H1 (cell line): Measurements from ENCODE around the gene ARID3B. TPM values are rescaled to one million over a fixed set of nuclear protein-coding genes. Genes with fewer than 3 reads are reported as not detected.

ENCODE experiments used
- CTCF ChIA-PET: fragments of 300-600 bp; sonication (Branson Sonifier 250); formaldehyde crosslinking; loops from one replicate; lab custom pipeline; 2021; ENCODE audit not compliant: partially characterized antibody; lab: Charles Lee
- POLR2A ChIA-PET: fragments of 300-600 bp; sonication (Branson Sonifier 250); formaldehyde crosslinking; loops from one replicate; lab custom pipeline; 2021; ENCODE audit warnings: inconsistent platforms; ENCODE audit not compliant: partially characterized antibody; lab: Charles Lee
- DNase-seq, 2 experiments: peaks; one replicate each; pipeline versions ENCODE4 v3.0.0 to v3.0.0-alpha.2; 2010 to 2022; ENCODE audit warnings: low spot score in 2 of 2, low read depth in 1 of 2, mixed read lengths in 1 of 2
- FAIRE-seq: peaks from 2 replicates; lab custom pipeline; 2011; peaks lifted over from hg19 to GRCh38; lab: Jason Lieb, UNC
- H2AFZ ChIP-seq: 2 replicates; pipeline ENCODE4 v1.8.1; 2012; ENCODE audit warnings: low read length, inconsistent platforms
- H2AK5ac ChIP-seq: 2 replicates; pipeline ENCODE4 v1.6.1; 2013; ENCODE audit warnings: low read depth, low read length
- H2BK120ac ChIP-seq: replicated peaks from 2 replicates; pipeline ENCODE3; 2013; ENCODE audit warnings: low read depth, low read length, inconsistent platforms
- H2BK12ac ChIP-seq: 2 replicates; pipeline ENCODE4 v1.6.1; 2013; ENCODE audit warnings: low read depth, low read length
- H2BK15ac ChIP-seq: 2 replicates; pipeline ENCODE4 v1.6.1; 2013; ENCODE audit warnings: low read length
- H2BK20ac ChIP-seq: 2 replicates; pipeline ENCODE4 v1.6.1; 2013; ENCODE audit warnings: low read length
- H2BK5ac ChIP-seq: 2 replicates; pipeline ENCODE4 v1.6.1; 2013; ENCODE audit warnings: low read depth, low read length
- H3K14ac ChIP-seq: 2 replicates; pipeline ENCODE4 v1.6.1; 2013; ENCODE audit warnings: inconsistent platforms; ENCODE audit not compliant: insufficient read length
- H3K18ac ChIP-seq: 2 replicates; pipeline ENCODE4 v1.6.1; 2013; ENCODE audit warnings: low read length; ENCODE audit errors: extremely low read depth
- H3K23ac ChIP-seq: 2 replicates; pipeline ENCODE4 v1.6.1; 2013; ENCODE audit warnings: inconsistent platforms; ENCODE audit not compliant: insufficient read length
- H3K23me2 ChIP-seq: 2 replicates; pipeline ENCODE4 v1.6.1; 2013; ENCODE audit warnings: low read depth, low read length
- H3K27ac ChIP-seq: 2 replicates; pipeline ENCODE4 v1.6.1; 2011; ENCODE audit warnings: low read depth, low read length, inconsistent platforms
- H3K27me3 ChIP-seq, 4 experiments: replicated peaks in 1 of 4; 1 replicate in 1 of 4; 2 replicates in 3 of 4; pipeline versions ENCODE4 v1.6.1 to v1.8.1; 2011 to 2013; ENCODE audit warnings: low read length in 3 of 4, mild to moderate bottlenecking in 3 of 4, inconsistent platforms in 2 of 4, mixed read lengths in 2 of 4, moderate library complexity in 1 of 4; ENCODE audit not compliant: control insufficient read depth in 3 of 4, insufficient read depth in 3 of 4; ENCODE audit errors: extremely low read depth in 1 of 4
- H3K36me3 ChIP-seq, 4 experiments: 2 replicates each; pipeline versions ENCODE4 v1.6.1 to v1.8.1; 2011 to 2013; ENCODE audit warnings: mild to moderate bottlenecking in 4 of 4, low read length in 3 of 4, moderate library complexity in 2 of 4, control low read depth in 1 of 4, inconsistent platforms in 1 of 4; ENCODE audit not compliant: insufficient read depth in 4 of 4, control insufficient read depth in 2 of 4
- H3K4ac ChIP-seq: replicated peaks from 2 replicates; pipeline ENCODE3; 2013; ENCODE audit warnings: low read length, low read depth, mixed read lengths, inconsistent platforms; ENCODE audit not compliant: insufficient read length
- H3K4me1 ChIP-seq, 4 experiments: replicated peaks in 1 of 4; 1 replicate in 1 of 4; 2 replicates in 3 of 4; pipeline versions ENCODE4 v1.6.1 to v1.8.1; 2011 to 2013; ENCODE audit warnings: low read length in 3 of 4, inconsistent platforms in 2 of 4, mixed read lengths in 1 of 4; ENCODE audit not compliant: insufficient read depth in 4 of 4, control insufficient read depth in 3 of 4
- H3K4me2 ChIP-seq, 2 experiments: 2 replicates each; pipeline versions ENCODE4 v1.6.1 to v1.8.1; 2011 to 2013; ENCODE audit warnings: low read depth in 2 of 2, low read length in 2 of 2, control low read depth in 1 of 2, inconsistent platforms in 1 of 2, mild to moderate bottlenecking in 1 of 2; ENCODE audit not compliant: insufficient read depth in 1 of 2
- H3K4me3 ChIP-seq, 4 experiments: fragments of 200-600, 300-600 bp in 1 of 4; sonication (generic), shearing (Covaris generic), sonication (Bioruptor Twin) in 1 of 4; 2 replicates each; pipeline versions ENCODE4 v1.5.1 to v1.8.1; 2011 to 2016; ENCODE audit warnings: low read length in 4 of 4, low read depth in 3 of 4, control low read depth in 2 of 4, inconsistent platforms in 2 of 4, mild to moderate bottlenecking in 2 of 4, mixed read lengths in 1 of 4, moderate library complexity in 1 of 4; ENCODE audit not compliant: insufficient read depth in 2 of 4; ENCODE audit errors: extremely low read depth in 1 of 4
- H3K56ac ChIP-seq: replicated peaks from 2 replicates; pipeline ENCODE3; 2013; ENCODE audit warnings: low read depth, mild to moderate bottlenecking, mixed read lengths, low read length, inconsistent platforms; ENCODE audit not compliant: insufficient read length
- H3K79me1 ChIP-seq: 2 replicates; pipeline ENCODE4 v1.6.1; 2013; ENCODE audit warnings: low read depth, low read length, control low read depth
- H3K79me2 ChIP-seq, 2 experiments: 2 replicates each; pipeline versions ENCODE4 v1.6.1 to v1.8.1; 2012 to 2013; ENCODE audit warnings: low read length in 2 of 2, mild to moderate bottlenecking in 2 of 2, inconsistent platforms in 1 of 2; ENCODE audit not compliant: insufficient read depth in 2 of 2, control insufficient read depth in 1 of 2
- H3K9ac ChIP-seq, 4 experiments: replicated peaks in 1 of 4; 1 replicate in 1 of 4; 2 replicates in 3 of 4; pipeline versions ENCODE4 v1.6.1 to v1.8.1; 2011 to 2013; ENCODE audit warnings: low read depth in 3 of 4, low read length in 3 of 4, control low read depth in 2 of 4, mild to moderate bottlenecking in 2 of 4, moderate library complexity in 2 of 4, inconsistent platforms in 1 of 4; ENCODE audit errors: extremely low read depth in 1 of 4
- H3K9me3 ChIP-seq, 2 experiments: 2 replicates each; pipeline versions ENCODE4 v1.6.1 to v1.8.1; 2012 to 2013; ENCODE audit warnings: mild to moderate bottlenecking in 2 of 2, moderate library complexity in 2 of 2, control low read depth in 1 of 2, inconsistent platforms in 1 of 2, low read depth in 1 of 2, low read length in 1 of 2, mixed read lengths in 1 of 2; ENCODE audit not compliant: insufficient read depth in 2 of 2
- H4K20me1 ChIP-seq, 2 experiments: replicated peaks in 1 of 2; 2 replicates each; pipeline versions ENCODE3 to v1.8.1; 2011 to 2013; ENCODE audit warnings: inconsistent platforms in 2 of 2, low read length in 2 of 2, mild to moderate bottlenecking in 1 of 2; ENCODE audit not compliant: insufficient read depth in 2 of 2, control insufficient read depth in 1 of 2
- H4K5ac ChIP-seq: 2 replicates; pipeline ENCODE4 v1.6.1; 2013; ENCODE audit warnings: low read length, low read depth, mixed read lengths, inconsistent platforms; ENCODE audit not compliant: insufficient read length
- H4K8ac ChIP-seq: 2 replicates; pipeline ENCODE4 v1.8.0; 2013; ENCODE audit warnings: mild to moderate bottlenecking, moderate library complexity, low read length, inconsistent platforms; ENCODE audit not compliant: insufficient read depth; ENCODE audit errors: extremely low read depth
- H4K91ac ChIP-seq: replicated peaks from 2 replicates; pipeline ENCODE3; 2013; ENCODE audit warnings: low read length, mixed read lengths, inconsistent platforms; ENCODE audit not compliant: insufficient read length
- ASH2L ChIP-seq: fragments of 200-600, 300-600 bp; sonication (generic); IDR thresholded peaks from one replicate; pipeline ENCODE4 v1.7.1; 2017; ENCODE audit warnings: low read length
- CBX8 ChIP-seq: fragments of 300-800, 300-1000 bp; sonication (generic); IDR thresholded peaks from 2 replicates; pipeline ENCODE4 v1.7.1; 2016; ENCODE audit warnings: low read depth, low read length, borderline replicate concordance
- CEBPB ChIP-seq: IDR thresholded peaks from 2 replicates; pipeline ENCODE4 v1.6.1; 2012; ENCODE audit warnings: low read depth, low read length
- CTCF ChIP-seq, 3 experiments: IDR thresholded peaks; 1 replicate in 2 of 3; 2 replicates in 1 of 3; pipeline versions ENCODE4 v1.5.1 to v1.6.1; 2011; ENCODE audit warnings: low read length in 3 of 3, mild to moderate bottlenecking in 3 of 3, inconsistent platforms in 2 of 3, low read depth in 1 of 3, moderate library complexity in 1 of 3; ENCODE audit not compliant: insufficient read depth in 1 of 3; ENCODE audit errors: control extremely low read depth in 1 of 3
- EZH2 ChIP-seq: fragments of 200-600 bp; sonication (generic); IDR thresholded peaks from 2 replicates; pipeline ENCODE4 v1.7.1; 2012; ENCODE audit warnings: low read depth, mild to moderate bottlenecking, moderate library complexity, low read length, inconsistent platforms; ENCODE audit not compliant: severe bottlenecking
- JUN ChIP-seq: IDR thresholded peaks from 2 replicates; pipeline ENCODE4 v1.6.1; 2011; ENCODE audit warnings: low read depth, mild to moderate bottlenecking, improper control_type of control experiment, low read length
- NRF1 ChIP-seq: IDR thresholded peaks from 2 replicates; pipeline ENCODE4 v1.6.1; 2011; ENCODE audit warnings: mild to moderate bottlenecking, low read depth, low read length, improper control_type of control experiment
- RXRA ChIP-seq: IDR thresholded peaks from 2 replicates; pipeline ENCODE4 v1.6.1; 2011; ENCODE audit warnings: low read depth, mild to moderate bottlenecking, low read length, moderate library complexity; ENCODE audit not compliant: insufficient read depth
- SRF ChIP-seq: IDR thresholded peaks from 2 replicates; pipeline ENCODE4 v1.6.1; 2011; ENCODE audit warnings: mild to moderate bottlenecking, low read depth, low read length, moderate library complexity
- WGBS, 2 experiments: shearing (Covaris generic) in 1 of 2; methylation state at CpG; one replicate each; pipeline versions ENCODE4 v1.1.6 to v1.1.7; 2013 to 2015; ENCODE audit warnings: low lambda C conversion rate in 2 of 2, mixed read lengths in 2 of 2, inconsistent platforms in 1 of 2, low coverage in 1 of 2, missing lambda C conversion rate in 1 of 2; ENCODE audit not compliant: insufficient replicate concordance in 2 of 2, insufficient coverage in 1 of 2, insufficient read length in 1 of 2; ENCODE audit errors: extremely low coverage in 1 of 2, missing lambda C conversion rate in 1 of 2; 5-methylcytosine and 5-hydroxymethylcytosine counted together
- polyA plus RNA-seq, 7 experiments: library from polyadenylated mRNA; depleted of rRNA in 3 of 7; stranded (reverse) in 5 of 7; unstranded in 2 of 7; fragments of >200 nt in 5 of 7; fragments of 200-250 nt in 2 of 7; gene quantifications; 1 replicate in 5 of 7; 2 replicates in 1 of 7; 4 replicates in 1 of 7; pipeline versions ENCODE4 v1.2.1 to v1.2.3, GENCODE V29; 2011 to 2013; ENCODE audit warnings: missing spikeins in 2 of 7, mixed read lengths in 2 of 7
- total RNA-seq: library from RNA; stranded (reverse); fragmentation: NEBNext Ultra II Directional; extraction: Animal tissue kit (Norgen Biotek cat#: 25700); gene quantifications from 2 replicates; pipeline ENCODE4 v1.2.1, GENCODE V29; 2021
- TF ChIP-seq, protein P1 (sequence below): IDR thresholded peaks from 2 replicates; pipeline ENCODE4 v1.6.1; 2012; ENCODE audit warnings: inconsistent platforms

Gene ARID3B
- total and polyA plus RNA-seq, 2 of the 8 experiments (the other 6 are each of a cell fraction or from before 2014, with no cell fraction given), result 81.0 to 115 TPM

- H3K4ac ChIP-seq, result no peak overlapping the region
- H3K9me3 ChIP-seq, result no peaks in the 10 kb centered on the region
- CTCF ChIA-PET, result interaction anchor here (0.7 kb wide), 1 partner anchor 82 kb away, joined by 3 read pairs; no protein-coding TSS in a partner anchor
These were observed 44.4 kb upstream of the ARID3B start for GRCh38 chr15:74496648-74497047.

More at GRCh38 chr15:74496648-74497047, 44.4 kb upstream of the ARID3B start:
- H4K8ac ChIP-seq, result no peak overlapping the region
- H3K18ac ChIP-seq, result no peak overlapping the region
- no peaks in the 10 kb centered on the region for H3K36me3 ChIP-seq
- TF ChIP-seq JUN (no peak), CTCF (IDR thresholded peaks at IDR 0.05; ENCODE audit: control extremely low read depth in 1 of 3, insufficient read depth in 1 of 3, low read depth in 1 of 3, low read length in 3 of 3) (no peak), RXRA (no peak), CEBPB (no peak), SRF (no peak), CBX8 (no peak), NRF1 (no peak), EZH2 (no peak), ASH2L (no peak)
- TF ChIP-seq, protein P1, sequence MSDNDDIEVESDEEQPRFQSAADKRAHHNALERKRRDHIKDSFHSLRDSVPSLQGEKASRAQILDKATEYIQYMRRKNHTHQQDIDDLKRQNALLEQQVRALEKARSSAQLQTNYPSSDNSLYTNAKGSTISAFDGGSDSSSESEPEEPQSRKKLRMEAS, result no peak
- DNase-seq (no peak), FAIRE-seq (no peak)
- H2BK20ac ChIP-seq, result no peak overlapping the region
- no peak overlapping the region for H3K23ac ChIP-seq
- no peak overlapping the region for H3K27ac ChIP-seq
- no peaks in the 10 kb centered on the region for H4K20me1 ChIP-seq
- no peak overlapping the region for H2BK120ac ChIP-seq
- H3K56ac ChIP-seq, result no peak overlapping the region
- WGBS, 2 experiments, result 93% methylated on average over 3 of the region's 3 CpGs; no CpG with 5 or more reads in 1 of the 2 experiments
- H3K23me2 ChIP-seq, result no peaks in the 10 kb centered on the region
- no peaks in the 10 kb centered on the region for H3K27me3 ChIP-seq
- no peak overlapping the region for H2AFZ ChIP-seq
- H3K4me2 ChIP-seq, result no peak overlapping the region
- no peak overlapping the region for H2BK5ac ChIP-seq
- POLR2A ChIA-PET, result interaction anchor here (0.7 to 1.0 kb wide), 3 partner anchors 10 to 47 kb away, joined by 3 to 4 read pairs (median 3); no protein-coding TSS in a partner anchor
- 0 out of 2 replicates have a peak, but pooled peaks cover 2% of the 10 kb centered on the region for H3K79me1 ChIP-seq
- H3K4me1 ChIP-seq, result no peaks in the 10 kb centered on the region
- H2BK15ac ChIP-seq, result no peak overlapping the region
- H4K91ac ChIP-seq, result no peak overlapping the region
- H4K5ac ChIP-seq, result no peak overlapping the region
- no peak overlapping the region for H3K9ac ChIP-seq
- no peak overlapping the region for H2AK5ac ChIP-seq
- no peak overlapping the region for H2BK12ac ChIP-seq
- H3K14ac ChIP-seq, result no peak overlapping the region
- no peaks in the 10 kb centered on the region for H3K79me2 ChIP-seq
- no peak overlapping the region for H3K4me3 ChIP-seq
